Thymus (tissue), 11 donors: ENCODE results near the gene PLXNA4. TPM values are rescaled to one million over a fixed set of nuclear protein-coding genes. Genes with fewer than 3 reads are reported as not detected.

Source experiments
- DNase-seq, 9 donors: peaks; one replicate each; pipeline ENCODE4 v3.0.0-alpha.2; 2013; ENCODE audit warnings: low spot score in 9 of 9, low read depth in 6 of 9, missing footprints in 1 of 9
- H3K27ac ChIP-seq, 2 donors: one replicate each; pipeline ENCODE4 v1.5.1; 2013; ENCODE audit warnings: control low read depth in 1 of 2, low read depth in 1 of 2, low read length in 1 of 2, mild to moderate bottlenecking in 1 of 2, moderate library complexity in 1 of 2
- H3K27me3 ChIP-seq, 2 donors: one replicate each; pipeline ENCODE4 v1.5.1; 2013; ENCODE audit warnings: low read length in 1 of 2; ENCODE audit not compliant: control insufficient read depth in 2 of 2, insufficient read depth in 1 of 2
- H3K36me3 ChIP-seq, 2 donors: one replicate each; pipeline ENCODE4 v1.5.1; 2013; ENCODE audit warnings: low read length in 1 of 2, mild to moderate bottlenecking in 1 of 2, moderate library complexity in 1 of 2; ENCODE audit not compliant: control insufficient read depth in 2 of 2, insufficient read depth in 2 of 2
- H3K4me1 ChIP-seq, 2 donors: one replicate each; pipeline ENCODE4 v1.5.1; 2013; ENCODE audit warnings: low read length in 2 of 2; ENCODE audit not compliant: control insufficient read depth in 2 of 2, insufficient read depth in 2 of 2
- H3K4me3 ChIP-seq, 2 donors: one replicate each; pipeline ENCODE4 v1.5.1; 2013; ENCODE audit warnings: low read length in 2 of 2, control low read depth in 1 of 2, mild to moderate bottlenecking in 1 of 2
- H3K9me3 ChIP-seq, 2 donors: one replicate each; pipeline ENCODE4 v1.5.1; 2013; ENCODE audit warnings: low read length in 1 of 2, mild to moderate bottlenecking in 1 of 2; ENCODE audit not compliant: control insufficient read depth in 2 of 2, insufficient read depth in 1 of 2
- WGBS: extraction: QIAGEN DNeasy Blood & Tissue Kit; methylation state at CpG from one replicate; pipeline ENCODE4 v1.1.7; 2013; 5-methylcytosine and 5-hydroxymethylcytosine counted together
- polyA plus RNA-seq: library from polyadenylated mRNA; stranded (reverse); fragments of 200-250 nt; gene quantifications from one replicate; pipeline ENCODE4 v1.2.3, GENCODE V29; 2013
- total RNA-seq: library from RNA; stranded (reverse); fragments of 120-200 nt; gene quantifications from one replicate; pipeline ENCODE4 v1.2.4, GENCODE V29; 2013
- donor health status: healthy.

The PLXNA4 gene
- total and polyA plus RNA-seq, 2 donors: 0.21 to 0.66 TPM

- Histone ChIP-seq H3K36me3 (no peaks in the 10 kb centered on the region), H3K27me3 (peaks cover 0 to 4% of the 10 kb centered on the region in 2 donors), H3K4me1 (no peaks in the 10 kb centered on the region), H3K27ac (no peak overlapping the region), H3K9me3 (peaks cover 0 to 8% of the 10 kb centered on the region in 2 donors), H3K4me3 (no peak overlapping the region)
- no peak for DNase-seq
- 93% methylated on average over 6 of the region's 6 CpGs for WGBS
Measured at GRCh38 chr7:132551439-132551838, 24.8 kb downstream of the PLXNA4 start.

GRCh38 chr7:132548489-132549078 lies 27.7 kb downstream of the PLXNA4 start:
- no peak for DNase-seq
- Histone ChIP-seq H3K36me3 (no peaks in the 10 kb centered on the region), H3K9me3 (peaks cover 0 to 8% of the 10 kb centered on the region in 2 donors), H3K4me1 (no peaks in the 10 kb centered on the region), H3K27ac (no peak overlapping the region), H3K27me3 (peaks cover 0 to 4% of the 10 kb centered on the region in 2 donors), H3K4me3 (no peak overlapping the region)
- 73% methylated on average over 4 of the region's 4 CpGs for WGBS

GRCh38 chr7:132547821-132548220 lies 28.4 kb downstream of the PLXNA4 start:
- 92% methylated on average over 6 of the region's 6 CpGs for WGBS
- Histone ChIP-seq H3K4me3 (no peak overlapping the region), H3K27ac (no peak overlapping the region), H3K27me3 (peaks cover 0 to 2% of the 10 kb centered on the region in 2 donors), H3K9me3 (peaks cover 0 to 8% of the 10 kb centered on the region in 2 donors), H3K4me1 (no peaks in the 10 kb centered on the region), H3K36me3 (no peaks in the 10 kb centered on the region)
- no peak for DNase-seq

- no peak overlapping the region for H3K4me3 ChIP-seq
- no peak for DNase-seq
- H3K36me3 ChIP-seq: no peaks in the 10 kb centered on the region
- no peaks in the 10 kb centered on the region for H3K4me1 ChIP-seq
- WGBS: 87% methylated on average over 1 of the region's 1 CpG
- H3K9me3 ChIP-seq: peaks cover 0 to 8% of the 10 kb centered on the region in 2 donors
- H3K27me3 ChIP-seq: peaks cover 0 to 2% of the 10 kb centered on the region in 2 donors
- no peak overlapping the region for H3K27ac ChIP-seq
Measured at GRCh38 chr7:132546366-132547127, 29.7 kb downstream of the PLXNA4 start.

- no peak for DNase-seq
- Histone ChIP-seq H3K4me3 (no peak overlapping the region), H3K36me3 (no peaks in the 10 kb centered on the region), H3K27me3 (peaks cover 0 to 2% of the 10 kb centered on the region in 2 donors), H3K9me3 (peaks cover 0 to 3% of the 10 kb centered on the region in 2 donors), H3K27ac (no peak overlapping the region), H3K4me1 (no peaks in the 10 kb centered on the region)
- WGBS: 91% methylated on average over 1 of the region's 1 CpG
Measured at GRCh38 chr7:132545756-132546155, 30.5 kb downstream of the PLXNA4 start.

- WGBS: 90% methylated on average over 1 of the region's 1 CpG
- peaks cover 0 to under 1% of the 10 kb centered on the region in 2 donors for H3K27me3 ChIP-seq
- H3K36me3 ChIP-seq: no peaks in the 10 kb centered on the region
- H3K27ac ChIP-seq: no peak overlapping the region
- H3K4me3 ChIP-seq: no peak overlapping the region
- no peaks in the 10 kb centered on the region for H3K9me3 ChIP-seq
- DNase-seq: no peak
- H3K4me1 ChIP-seq: no peaks in the 10 kb centered on the region
Measured at GRCh38 chr7:132544999-132545398, 31.3 kb downstream of the PLXNA4 start.

GRCh38 chr7:132544025-132544424 lies 32.2 kb downstream of the PLXNA4 start:
- H3K27me3 ChIP-seq: no peaks in the 10 kb centered on the region
- no peak overlapping the region for H3K27ac ChIP-seq
- H3K36me3 ChIP-seq: no peaks in the 10 kb centered on the region
- DNase-seq: no peak
- WGBS: 90% methylated on average over 1 of the region's 1 CpG
- no peak overlapping the region for H3K4me3 ChIP-seq
- no peaks in the 10 kb centered on the region for H3K9me3 ChIP-seq
- H3K4me1 ChIP-seq: no peaks in the 10 kb centered on the region

GRCh38 chr7:132542895-132543294 lies 33.4 kb downstream of the PLXNA4 start:
- Histone ChIP-seq H3K4me1 (no peaks in the 10 kb centered on the region), H3K4me3 (no peak overlapping the region), H3K9me3 (no peaks in the 10 kb centered on the region), H3K36me3 (no peaks in the 10 kb centered on the region), H3K27ac (no peak overlapping the region), H3K27me3 (no peaks in the 10 kb centered on the region)
- no peak for DNase-seq
- WGBS: 49% methylated on average over 1 of the region's 1 CpG

GRCh38 chr7:132541656-132542055 lies 34.6 kb downstream of the PLXNA4 start:
- H3K27me3 ChIP-seq: no peaks in the 10 kb centered on the region
- WGBS: 69% methylated on average over 6 of the region's 6 CpGs

More at GRCh38 chr7:132541656-132542055, 34.6 kb downstream of the PLXNA4 start:
- no peak for DNase-seq
- H3K4me3 ChIP-seq: no peak overlapping the region
- H3K9me3 ChIP-seq: no peaks in the 10 kb centered on the region
- H3K4me1 ChIP-seq: no peaks in the 10 kb centered on the region
- no peak overlapping the region for H3K27ac ChIP-seq
- no peaks in the 10 kb centered on the region for H3K36me3 ChIP-seq
